Epithelial cell of esophagus (primary cell): ENCODE results near the gene BOD1L2.
A peak's percentile ranks its signal among the peaks of the same experiment; 100 is the strongest.

Source experiments
- DNase-seq: peaks from one replicate; pipeline ENCODE4 v3.0.0; 2010; ENCODE audit warnings: low read depth
- H3K4me3 ChIP-seq: 2 replicates; pipeline ENCODE4 v1.5.1; 2011; ENCODE audit warnings: mild to moderate bottlenecking, low read length, control low read depth
- TF ChIP-seq, protein P1 (sequence below): IDR thresholded peaks from 2 replicates; pipeline ENCODE4 v1.5.1; 2011; ENCODE audit warnings: low read depth, mild to moderate bottlenecking, low read length, control low read depth, inconsistent platforms; ENCODE audit not compliant: insufficient read depth; ENCODE audit errors: missing control alignments

The BOD1L2 gene

DNA sequence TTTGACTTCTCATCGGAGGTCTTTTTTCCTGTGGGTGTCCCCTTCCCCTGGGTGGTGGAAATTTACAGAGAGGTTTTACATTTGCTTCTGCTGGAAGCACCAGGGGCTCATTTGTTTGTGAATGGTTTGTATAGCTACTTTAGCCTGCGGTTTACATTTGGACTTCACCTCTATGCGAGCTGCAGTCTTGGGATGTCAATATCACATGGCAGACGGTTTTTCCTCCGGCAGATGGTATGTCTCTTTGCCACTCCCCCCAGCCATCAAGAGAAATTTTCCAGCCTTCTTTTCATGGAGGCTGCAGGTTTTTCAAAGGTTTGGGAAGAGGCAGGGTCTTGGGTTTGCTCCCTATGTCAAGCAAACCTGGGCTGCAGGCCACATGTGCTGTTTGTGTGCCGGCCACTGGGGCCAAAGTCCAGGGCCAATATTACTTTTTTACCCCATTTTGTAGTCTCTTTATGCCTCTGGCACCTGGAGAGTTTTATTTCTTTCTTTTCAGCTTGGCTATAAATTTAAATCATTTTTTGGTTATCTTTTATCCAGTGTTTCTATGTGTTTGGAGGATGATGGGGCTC is 23.9 kb upstream of the BOD1L2 start:
- TF ChIP-seq, protein P1, sequence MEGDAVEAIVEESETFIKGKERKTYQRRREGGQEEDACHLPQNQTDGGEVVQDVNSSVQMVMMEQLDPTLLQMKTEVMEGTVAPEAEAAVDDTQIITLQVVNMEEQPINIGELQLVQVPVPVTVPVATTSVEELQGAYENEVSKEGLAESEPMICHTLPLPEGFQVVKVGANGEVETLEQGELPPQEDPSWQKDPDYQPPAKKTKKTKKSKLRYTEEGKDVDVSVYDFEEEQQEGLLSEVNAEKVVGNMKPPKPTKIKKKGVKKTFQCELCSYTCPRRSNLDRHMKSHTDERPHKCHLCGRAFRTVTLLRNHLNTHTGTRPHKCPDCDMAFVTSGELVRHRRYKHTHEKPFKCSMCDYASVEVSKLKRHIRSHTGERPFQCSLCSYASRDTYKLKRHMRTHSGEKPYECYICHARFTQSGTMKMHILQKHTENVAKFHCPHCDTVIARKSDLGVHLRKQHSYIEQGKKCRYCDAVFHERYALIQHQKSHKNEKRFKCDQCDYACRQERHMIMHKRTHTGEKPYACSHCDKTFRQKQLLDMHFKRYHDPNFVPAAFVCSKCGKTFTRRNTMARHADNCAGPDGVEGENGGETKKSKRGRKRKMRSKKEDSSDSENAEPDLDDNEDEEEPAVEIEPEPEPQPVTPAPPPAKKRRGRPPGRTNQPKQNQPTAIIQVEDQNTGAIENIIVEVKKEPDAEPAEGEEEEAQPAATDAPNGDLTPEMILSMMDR = no peak
- no peak for DNase-seq

DNA sequence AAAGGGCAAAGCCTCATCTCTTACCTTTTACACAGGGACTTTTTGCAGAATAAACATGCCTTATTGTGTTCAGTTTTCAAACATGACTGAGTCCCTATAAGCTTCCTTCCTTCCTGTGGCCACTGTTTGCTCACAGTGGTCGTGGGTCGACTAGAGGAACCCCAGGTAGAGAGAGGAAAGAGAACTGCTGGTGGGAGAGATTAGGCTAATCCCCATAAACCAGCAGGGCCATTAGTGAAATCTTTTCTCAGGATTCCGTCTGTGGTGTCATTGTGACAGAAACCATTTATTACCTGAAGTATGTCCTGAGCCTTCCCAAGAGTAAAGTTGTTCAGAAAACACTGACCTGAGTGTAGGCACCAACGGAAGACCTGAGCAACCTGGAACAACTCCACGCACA is 21.3 kb upstream of the BOD1L2 start:
- no peak for DNase-seq
- no peak overlapping the region for H3K4me3 ChIP-seq
- TF ChIP-seq, protein P1 = no peak

More for the DNA sequence above, 23.9 kb upstream of the BOD1L2 start:
- H3K4me3 ChIP-seq = no peak overlapping the region

DNA sequence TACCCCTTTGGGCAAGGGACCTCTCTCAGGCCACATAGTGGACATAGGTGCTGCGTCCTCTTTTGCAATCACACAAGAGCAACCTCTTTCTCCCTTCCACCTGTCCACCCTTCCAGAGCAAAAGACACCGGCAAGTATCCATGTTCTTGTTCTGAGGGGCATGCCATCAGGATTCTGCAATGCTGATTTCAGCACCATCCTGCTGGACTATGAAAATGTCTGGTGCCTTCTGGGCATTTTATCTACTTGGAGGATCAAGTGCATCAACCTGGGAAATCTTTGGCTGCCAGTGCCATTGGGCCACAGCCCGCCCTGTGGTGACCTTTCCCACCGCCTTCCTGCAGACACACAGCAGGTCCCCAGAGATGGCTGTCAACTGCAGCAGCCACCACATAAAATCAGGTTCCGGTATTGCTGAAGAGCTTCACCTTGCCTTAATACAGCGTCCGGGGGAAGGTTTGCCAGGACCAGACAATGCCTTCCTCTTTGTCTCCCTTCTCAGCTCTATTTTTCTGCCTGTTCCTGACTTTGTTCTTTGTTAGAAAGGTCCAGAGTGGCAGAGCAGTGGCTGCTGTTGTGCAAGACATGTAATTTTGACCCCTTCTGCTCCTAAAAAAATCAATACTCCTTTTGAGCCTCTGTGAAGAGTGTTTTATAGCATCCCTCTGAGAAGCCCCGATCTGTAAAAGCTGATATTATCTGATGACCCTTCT is 18.5 kb upstream of the BOD1L2 start:
- no peak for DNase-seq
- H3K4me3 ChIP-seq = no peak overlapping the region
- TF ChIP-seq, protein P1 = no peak

DNA sequence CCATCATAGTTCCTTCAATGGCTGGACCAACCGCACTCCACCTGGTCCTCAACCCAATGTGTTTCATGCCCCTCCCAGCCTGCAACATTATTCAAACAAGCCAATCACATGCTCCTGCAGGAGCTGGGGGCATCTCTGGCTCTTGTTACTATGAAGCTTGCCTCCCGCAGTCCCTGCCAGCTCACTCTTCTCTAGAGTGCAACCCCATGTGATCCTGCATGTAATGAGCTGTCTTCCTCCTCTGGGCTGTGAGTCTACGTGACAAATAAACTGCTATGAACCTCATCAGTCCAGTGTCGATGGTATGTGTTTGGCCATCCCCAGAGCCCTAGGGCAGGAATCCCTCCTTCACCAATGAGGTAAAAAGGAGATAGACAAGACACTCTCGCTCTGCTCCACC is 15.8 kb upstream of the BOD1L2 start:
- H3K4me3 ChIP-seq = no peak overlapping the region
- DNase-seq = no peak
- TF ChIP-seq, protein P1 = no peak

DNA sequence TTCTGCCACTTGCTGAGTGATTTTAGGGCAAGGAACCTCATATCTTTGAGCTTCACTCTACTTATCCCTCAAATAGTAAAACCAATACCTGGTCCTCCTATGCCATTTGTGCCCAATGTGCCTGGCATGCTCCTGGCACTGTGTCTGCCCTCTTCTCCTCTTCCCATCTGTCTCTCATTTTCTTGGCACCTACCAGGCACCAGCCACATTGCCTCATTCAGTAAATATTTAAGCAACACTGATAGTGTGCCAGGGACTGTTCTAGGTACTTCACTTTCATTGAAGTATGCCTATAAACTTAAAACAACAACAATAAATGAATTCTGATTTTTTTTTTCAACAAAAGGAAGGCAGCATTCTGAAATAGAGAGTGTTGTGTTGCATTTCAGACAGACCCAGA is 15.1 kb upstream of the BOD1L2 start:
- TF ChIP-seq, protein P1 = no peak
- DNase-seq = no peak

DNA sequence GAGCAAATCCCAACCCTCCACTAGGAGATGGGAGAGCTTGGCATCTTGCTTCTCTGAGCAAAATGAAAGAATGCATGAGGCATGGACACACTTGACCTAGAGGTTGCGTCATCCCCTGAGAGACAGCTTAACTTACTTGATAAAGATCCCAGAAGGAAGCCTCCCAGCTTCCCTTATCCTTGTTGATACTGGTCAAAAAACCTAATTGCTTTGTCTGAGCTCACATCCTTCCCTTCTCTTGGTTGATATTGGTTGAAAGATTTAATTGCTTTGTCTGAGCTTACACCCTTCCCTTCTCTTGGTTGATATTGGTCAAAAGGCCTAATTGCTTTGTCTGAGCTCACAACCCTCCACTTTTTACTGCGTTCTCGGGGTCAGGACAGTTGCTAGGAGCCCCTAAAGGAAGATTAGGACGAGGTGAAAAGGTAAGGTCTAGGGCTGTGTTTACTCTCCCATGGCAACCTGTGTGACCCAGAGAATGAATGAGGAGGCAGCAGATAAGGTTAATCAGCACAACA is 12.2 kb upstream of the BOD1L2 start:
- TF ChIP-seq, protein P1 = no peak

More for the DNA sequence above, 15.1 kb upstream of the BOD1L2 start:
- H3K4me3 ChIP-seq = no peak overlapping the region

DNA sequence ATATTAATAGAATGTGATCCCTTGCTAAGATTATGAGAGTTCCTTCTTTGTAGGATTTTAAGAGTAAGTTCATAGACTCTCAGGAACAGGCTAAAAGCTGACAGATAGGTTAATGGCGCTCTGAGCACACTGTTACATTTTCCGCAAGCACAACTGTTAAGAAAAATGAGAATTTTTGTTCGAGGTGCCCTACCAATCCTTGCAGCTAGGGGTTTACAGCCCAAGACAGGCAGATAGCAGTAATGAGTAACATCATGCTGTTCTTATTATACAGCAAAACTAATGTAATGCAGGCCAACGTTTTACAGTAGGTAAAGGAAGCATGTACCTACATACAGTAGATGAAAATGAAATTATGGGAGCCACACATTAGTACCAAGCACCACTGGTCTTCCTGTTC is 11.2 kb upstream of the BOD1L2 start:
- TF ChIP-seq, protein P1 = peak; percentile 16
- DNase-seq = no peak

More for the DNA sequence above, 12.2 kb upstream of the BOD1L2 start:
- peak; percentile 9 for DNase-seq
- no peak overlapping the region for H3K4me3 ChIP-seq

More for the DNA sequence above, 11.2 kb upstream of the BOD1L2 start:
- no peak overlapping the region for H3K4me3 ChIP-seq
